WTC11 (cell line): ENCODE data around the gene STRN4. TPM values are rescaled to one million over a fixed set of nuclear protein-coding genes. Genes with fewer than 3 reads are reported as not detected.

Source experiments
- ATAC-seq: fragments of 200-7000 bp; cut with Tn5 transposase; 2 replicates; pipeline ENCODE4 v1.10.0; 2021; ENCODE audit warnings: mild to moderate bottlenecking, moderate library complexity
- CTCF ChIA-PET: fragments of 300-600 bp; sonication (Branson Sonifier 250); formaldehyde crosslinking; loops from one replicate; lab custom pipeline; 2021; ENCODE audit warnings: antibody characterized with exemption; lab: Charles Lee
- POLR2A ChIA-PET: fragments of 350-600 bp; sonication (Branson Sonifier 250); formaldehyde crosslinking; loops from one replicate; lab custom pipeline; 2021; ENCODE audit warnings: antibody characterized with exemption; lab: Charles Lee
- DNase-seq: peaks from one replicate; pipeline ENCODE4 v3.0.0; 2021; ENCODE audit warnings: low spot score
- H3K27ac Mint-ChIP-seq: 2 replicates; pipeline ENCODE4 v1.8.0; 2021; ENCODE audit warnings: mixed read lengths
- H3K27me3 Mint-ChIP-seq: 2 replicates; pipeline ENCODE4 v1.8.0; 2021; ENCODE audit warnings: low read depth, mild to moderate bottlenecking, moderate library complexity, mixed read lengths
- H3K36me3 Mint-ChIP-seq: 2 replicates; pipeline ENCODE4 v1.8.0; 2021; ENCODE audit warnings: mixed read lengths
- H3K4me1 Mint-ChIP-seq: 2 replicates; pipeline ENCODE4 v1.8.0; 2022; ENCODE audit warnings: mixed read lengths
- H3K4me3 Mint-ChIP-seq: 2 replicates; pipeline ENCODE4 v1.8.0; 2021; ENCODE audit warnings: mild to moderate bottlenecking, moderate library complexity, mixed read lengths
- H3K9me3 Mint-ChIP-seq: 2 replicates; pipeline ENCODE4 v1.8.0; 2021; ENCODE audit warnings: mixed read lengths
- AR ChIP-seq: fragments of 250-450 bp; sonication (Bioruptor Pico); IDR thresholded peaks from 2 replicates; pipeline ENCODE4 v1.9.0; 2021; ENCODE audit warnings: mild to moderate bottlenecking
- ARID4B ChIP-seq: sonication (generic); formaldehyde crosslinking; IDR thresholded peaks from 2 replicates; pipeline ENCODE4 v1.8.0; 2023; ENCODE audit warnings: missing genetic modification reagents, mild to moderate bottlenecking, borderline replicate concordance
- CREM ChIP-seq: sonication (generic); formaldehyde crosslinking; IDR thresholded peaks from 2 replicates; pipeline ENCODE4 v1.8.1; 2022; ENCODE audit warnings: mild to moderate bottlenecking, missing genetic modification reagents, moderate library complexity
- E2F4 ChIP-seq: sonication (generic); formaldehyde crosslinking; IDR thresholded peaks from 2 replicates; pipeline ENCODE4 v1.8.1; 2022; ENCODE audit warnings: low read depth, mild to moderate bottlenecking, moderate library complexity, missing genetic modification reagents, borderline replicate concordance
- MLX ChIP-seq: sonication (generic); formaldehyde crosslinking; IDR thresholded peaks from 2 replicates; pipeline ENCODE4 v1.8.1; 2023; ENCODE audit warnings: mild to moderate bottlenecking, missing genetic modification reagents, moderate library complexity
- RELA ChIP-seq: sonication (generic); formaldehyde crosslinking; IDR thresholded peaks from 2 replicates; pipeline ENCODE4 v1.8.1; 2022; ENCODE audit warnings: missing genetic modification reagents, mild to moderate bottlenecking, borderline replicate concordance
- TEAD4 ChIP-seq: sonication (generic); formaldehyde crosslinking; IDR thresholded peaks from 2 replicates; pipeline ENCODE4 v1.8.0; 2022; ENCODE audit warnings: mild to moderate bottlenecking, missing genetic modification reagents
- TP53 ChIP-seq: sonication (generic); formaldehyde crosslinking; IDR thresholded peaks from 2 replicates; pipeline ENCODE4 v1.8.1; 2023; ENCODE audit warnings: mild to moderate bottlenecking, missing genetic modification reagents
- USF2 ChIP-seq: sonication (generic); formaldehyde crosslinking; IDR thresholded peaks from 2 replicates; pipeline ENCODE4 v1.8.1; 2023; ENCODE audit warnings: mild to moderate bottlenecking, missing genetic modification reagents, moderate library complexity
- ZNF281 ChIP-seq: sonication (generic); formaldehyde crosslinking; IDR thresholded peaks from 2 replicates; pipeline ENCODE4 v1.8.0; 2023; ENCODE audit warnings: mild to moderate bottlenecking, missing genetic modification reagents
- ZNF396 ChIP-seq: fragments of 250-450 bp; sonication (Bioruptor Pico); IDR thresholded peaks from 2 replicates; pipeline ENCODE4 v1.8.0; 2021; ENCODE audit warnings: mild to moderate bottlenecking, moderate library complexity, borderline replicate concordance
- ZNF532 ChIP-seq: fragments of 250-450 bp; sonication (Bioruptor Pico); IDR thresholded peaks from 2 replicates; pipeline ENCODE4 v1.9.0; 2021; ENCODE audit warnings: mild to moderate bottlenecking, borderline replicate concordance
- total RNA-seq: library from RNA; stranded (reverse); gene quantifications from 3 replicates; pipeline ENCODE4 v1.2.3, GENCODE V29; 2021

Gene STRN4
- total RNA-seq, 1 experiment from 2014 or later: 144 TPM

- DNase-seq: no peak
- no peak for ATAC-seq
- Mint-ChIP-seq H3K9me3 (no peaks in the 10 kb centered on the region), H3K27ac (no peak overlapping the region), H3K4me1 (peaks cover 9% of the 10 kb centered on the region), H3K27me3 (no peaks in the 10 kb centered on the region; the same call in 1 of the 2 replicates), H3K4me3 (no peak overlapping the region), H3K36me3 (0 out of 2 replicates have a peak, but pooled peaks cover 2% of the 10 kb centered on the region)
- no peak for TF ChIP-seq CREM (CRISPR knock-in tag)
- no peak for TF ChIP-seq AR (CRISPR knock-in tag)
- no peak for TF ChIP-seq MLX (CRISPR knock-in tag)
- TF ChIP-seq ZNF532 (CRISPR knock-in tag): no peak
- no peak for TF ChIP-seq ZNF281 (CRISPR knock-in tag)
- TF ChIP-seq TEAD4 (CRISPR knock-in tag): no peak
- no peak for TF ChIP-seq ZNF396 (CRISPR knock-in tag)
- no peak for TF ChIP-seq E2F4 (CRISPR knock-in tag)
- TF ChIP-seq USF2 (CRISPR knock-in tag): no peak
- TF ChIP-seq RELA (CRISPR knock-in tag): no peak
- TF ChIP-seq ARID4B (CRISPR knock-in tag): no peak
- TF ChIP-seq TP53 (CRISPR knock-in tag): no peak
- ChIA-PET POLR2A (no interaction called here), CTCF (interaction anchor here (2.0 to 4.4 kb wide), 3 partner anchors 8 to 80 kb away, joined by 4 to 33 read pairs (median 31); no protein-coding TSS in a partner anchor)
Observed at GRCh38 chr19:46759206-46759605, 13.0 kb upstream of the STRN4 start.
